ENCODE results near the gene RPS6KA3. TPM values are rescaled to one million over a fixed set of nuclear protein-coding genes. Genes with fewer than 3 reads are reported as not detected.

RPS6KA3 gene
- total and polyA plus RNA-seq, 9 of the 15 experiments (the other 6 are each of a cell fraction or from before 2014, with no cell fraction given), result 10.9 to 61.9 (median 37.4) TPM

- H3K36me3 ChIP-seq (ENCODE audit: control insufficient read depth, insufficient read depth, low read length), result peaks cover 89% of the 10 kb centered on the region
- FAIRE-seq, result no peak
- no peak overlapping the region for H3K9ac ChIP-seq (ENCODE audit: insufficient read depth in 1 of 2, low read depth in 2 of 2, low read length in 2 of 2)
- no peaks in the 10 kb centered on the region for H3K9me3 ChIP-seq (replicated peaks; ENCODE audit: control insufficient read depth, insufficient read depth, low read depth, low read length)
- H3K4me1 ChIP-seq (replicated peaks in 1 of 2; ENCODE audit: control insufficient read depth in 2 of 2, insufficient read depth in 2 of 2, low read length in 2 of 2), result peaks cover 0 to 3% of the 10 kb centered on the region in 2 experiments; a peak in 2 of 5 replicates
- H2AFZ ChIP-seq (ENCODE audit: low read depth, low read length), result no peak overlapping the region
- ATAC-seq, result no peak
- intact Hi-C loops (cut with micrococcal nuclease), result no loop called here
- ChIA-PET CTCF (ENCODE audit: low intra/inter-chr PET ratio) (no interaction called here), POLR2A (interaction anchor here (1.1 to 1.2 kb wide), 2 partner anchors 9 to 18 kb away, joined by 3 read pairs; partner anchors contain the start of gene EIF1AX)
- no peak overlapping the region for H3K4me2 ChIP-seq (ENCODE audit: insufficient read depth, low read length)
- no CpG with 5 or more reads among the region's 1 CpG for WGBS (ENCODE audit: insufficient coverage, low coverage, missing lambda C conversion rate)
- no peak overlapping the region for H3K27ac ChIP-seq (ENCODE audit: extremely low read depth, low read depth, low read length)
- BruUV-seq (replicated peaks), result no TSS peak
- H3K79me2 ChIP-seq (ENCODE audit: control insufficient read depth, insufficient read depth, low read length), result peaks cover 21% of the 10 kb centered on the region
- no peak overlapping the region for H3K4me3 ChIP-seq
- DNase-seq (ENCODE audit: extremely low read depth in 1 of 4, low spot score in 3 of 4), result no peak
- no peaks in the 10 kb centered on the region for H3K9me1 ChIP-seq (ENCODE audit: control insufficient read depth, insufficient read depth, low read length)
- H4K20me1 ChIP-seq (replicated peaks; ENCODE audit: control insufficient read depth, insufficient read depth, low read length), result no peaks in the 10 kb centered on the region; the same call in 1 of the 2 replicates
- in situ Hi-C loops (cut with MboI), result no loop called here
- no peaks in the 10 kb centered on the region for H3K27me3 ChIP-seq (ENCODE audit: control insufficient read depth in 2 of 2, insufficient read depth in 2 of 2, low read length in 2 of 2)
- TF ChIP-seq KDM4B (IDR thresholded peaks at IDR 0.05; ENCODE audit: borderline replicate concordance in 2 of 2, low read depth in 1 of 2) (no peak), FOS (IDR thresholded peaks at IDR 0.05; ENCODE audit: extremely low read depth, insufficient read length) (no peak), PYGO2 (tag; IDR thresholded peaks at IDR 0.05) (no peak), NUFIP1 (IDR thresholded peaks at IDR 0.05; ENCODE audit: partially characterized antibody) (no peak), BRCA1 (IDR thresholded peaks at IDR 0.05) (no peak), BRCA1 (CRISPR knock-in tag; IDR thresholded peaks at IDR 0.05) (no peak), ZNF212 (CRISPR knock-in tag; IDR thresholded peaks at IDR 0.05) (no peak), ZHX1 (conservative IDR thresholded peaks at IDR 0.05; ENCODE audit: low read length) (no peak), CSDE1 (IDR thresholded peaks at IDR 0.05) (no peak), ZNF23 (CRISPR knock-in tag; IDR thresholded peaks at IDR 0.05) (no peak), FOXA1 (IDR thresholded peaks at IDR 0.05; ENCODE audit: borderline replicate concordance) (no peak), SNRNP70 (optimal IDR thresholded peaks at IDR 0.05; ENCODE audit: low read depth, low read length) (no peak), POLR3G (IDR thresholded peaks at IDR 0.05; ENCODE audit: extremely low read depth, insufficient read length, insufficient replicate concordance) (no peak), TAF7 (tag; IDR thresholded peaks at IDR 0.05) (no peak), ZNF184 (CRISPR knock-in tag; IDR thresholded peaks at IDR 0.05) (no peak), EP400 (IDR thresholded peaks at IDR 0.05) (no peak), ZNF778 (CRISPR knock-in tag; IDR thresholded peaks at IDR 0.05) (no peak), ZKSCAN8 (CRISPR knock-in tag; IDR thresholded peaks at IDR 0.05) (no peak), ZNF239 (CRISPR knock-in tag; IDR thresholded peaks at IDR 0.05) (no peak), HOMEZ (CRISPR knock-in tag; IDR thresholded peaks at IDR 0.05) (no peak), ZNF316 (IDR thresholded peaks at IDR 0.05) (no peak)
These were observed 134.0 kb downstream of the RPS6KA3 start for GRCh38 chrX:20132666-20133065.
